IPS-18c (cell line): Measurements from ENCODE around the gene RHCE.
"Not testable (repeated sequence)": the region's sequence is repeated elsewhere in the genome, so short reads cannot be mapped to it uniquely, and the experiment has no call there.

Experiments
- H3K4me3 ChIP-seq: 2 replicates; pipeline ENCODE4 v1.7.0; 2013; ENCODE audit warnings: low read depth, mild to moderate bottlenecking, low read length, moderate library complexity; ENCODE audit not compliant: insufficient read depth
- H3K9me3 ChIP-seq: one replicate; pipeline ENCODE4 v1.6.1; 2013; ENCODE audit warnings: mild to moderate bottlenecking, low read length, moderate library complexity; ENCODE audit not compliant: control insufficient read depth, insufficient read depth

RHCE gene

DNA sequence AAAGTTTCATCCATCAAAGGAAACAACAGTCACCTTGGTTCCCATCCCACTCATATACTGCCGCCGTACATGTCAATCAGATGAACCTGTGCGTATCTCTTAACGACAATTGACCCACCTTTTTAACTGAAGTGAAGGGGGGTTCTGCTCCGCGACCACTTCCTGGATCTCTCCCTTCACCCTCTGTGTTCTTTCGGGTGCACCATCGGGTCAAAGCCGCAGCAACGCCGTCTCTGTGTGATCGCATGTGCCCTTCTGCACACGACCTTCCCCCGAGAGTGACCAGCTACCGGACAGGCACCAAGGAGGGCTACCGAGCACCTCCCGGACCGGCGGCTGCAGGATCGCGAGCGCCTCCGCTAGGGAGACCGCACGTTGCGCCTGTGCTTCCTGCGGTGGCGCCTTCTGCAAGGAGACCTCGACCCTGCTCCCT lies 83.7 kb downstream of the RHCE start:
- H3K9me3 ChIP-seq = not testable (repeated sequence)
- H3K4me3 ChIP-seq = peak overlapping the region; percentile 75

GRCh38 chr1:25329950-25330349 lies 90.7 kb downstream of the RHCE start:
- not testable (repeated sequence) for H3K9me3 ChIP-seq, H3K4me3 ChIP-seq

DNA sequence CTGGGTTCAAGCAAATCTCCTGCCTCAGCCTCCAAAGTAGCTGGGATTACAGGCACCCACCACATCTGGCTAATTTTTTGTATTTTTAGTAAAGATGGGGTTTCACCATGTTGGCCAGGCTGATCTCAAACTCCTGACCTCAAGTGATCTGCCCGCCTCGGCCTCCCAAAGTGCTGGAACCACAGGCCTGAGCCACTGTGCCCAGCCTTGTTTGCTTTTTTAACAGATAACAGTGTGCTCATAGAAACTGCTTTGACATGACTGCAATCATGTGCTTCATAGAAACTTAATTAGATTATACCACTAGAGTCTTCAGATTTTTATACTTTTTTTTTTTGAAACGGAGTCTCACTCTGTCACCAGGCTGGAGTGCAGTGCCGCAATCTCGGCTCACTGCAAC lies 91.3 kb downstream of the RHCE start:
- H3K9me3 ChIP-seq, H3K4me3 ChIP-seq: not testable (repeated sequence)

GRCh38 chr1:25328791-25329185 lies 91.8 kb downstream of the RHCE start:
- H3K9me3 ChIP-seq, H3K4me3 ChIP-seq: not testable (repeated sequence)

DNA sequence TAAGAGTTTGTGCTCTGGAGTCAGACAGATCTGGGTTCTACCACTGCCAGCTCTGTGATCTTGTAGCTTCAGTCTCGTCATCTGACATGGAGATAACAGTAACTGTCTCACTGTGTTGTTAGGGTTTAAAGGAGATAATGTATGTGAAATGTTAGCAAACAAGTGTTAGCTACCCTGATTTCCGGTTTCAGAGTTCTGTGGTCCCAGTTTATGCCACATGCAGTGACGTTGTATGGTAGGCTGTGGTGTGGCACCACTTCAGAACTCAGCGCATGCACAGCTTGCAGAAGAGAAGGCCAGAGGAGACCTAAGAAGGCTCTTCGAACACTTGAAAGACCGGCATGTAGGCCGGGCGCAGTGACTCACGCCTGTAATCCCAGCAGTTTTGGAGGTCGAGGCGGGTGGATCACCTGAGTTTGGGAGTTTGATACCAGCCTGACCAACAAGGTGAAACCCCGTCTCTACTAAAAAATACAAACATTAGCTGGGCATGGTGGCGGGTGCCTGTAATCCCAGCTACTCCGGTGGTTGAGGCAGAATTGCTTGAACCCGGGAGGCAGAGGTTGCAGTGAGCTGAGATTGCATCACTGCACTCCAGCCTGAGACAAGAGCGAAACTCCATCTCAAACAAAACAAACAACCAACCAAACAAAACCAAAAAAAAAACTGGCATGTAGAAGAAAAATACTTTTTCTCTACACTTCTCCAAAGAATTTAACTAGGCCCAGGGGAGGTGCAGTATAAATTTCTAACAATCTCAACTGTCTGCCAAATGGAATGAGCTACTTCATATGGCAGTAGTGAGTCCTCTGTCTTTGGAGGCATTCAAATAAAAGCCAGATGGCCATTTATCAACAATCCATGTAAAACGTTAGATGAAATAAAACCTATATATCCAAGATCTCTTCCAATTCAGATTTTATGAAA lies 92.5 kb downstream of the RHCE start:
- H3K9me3 ChIP-seq, H3K4me3 ChIP-seq: not testable (repeated sequence)

GRCh38 chr1:25324407-25324806 lies 96.2 kb downstream of the RHCE start:
- not testable (repeated sequence) for H3K4me3 ChIP-seq, H3K9me3 ChIP-seq

DNA sequence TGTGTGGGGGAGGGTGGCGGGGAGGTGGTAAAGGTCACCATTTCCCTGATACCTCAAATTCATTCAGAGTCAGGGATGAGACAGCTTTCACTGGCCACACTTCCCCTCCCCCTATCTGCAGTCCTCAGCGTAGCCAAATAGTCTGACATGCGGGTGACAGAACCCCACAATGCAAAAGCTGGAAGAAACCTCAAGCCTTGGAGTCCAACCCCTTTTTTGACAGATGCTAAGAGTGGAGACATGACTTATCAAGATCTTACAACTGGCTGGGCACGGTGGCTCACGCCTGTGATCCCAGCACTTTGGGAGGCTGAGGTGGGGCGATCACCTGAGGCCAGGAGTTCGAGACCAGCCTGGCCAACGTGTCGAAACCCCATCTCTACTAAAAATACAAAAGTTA lies 98.5 kb downstream of the RHCE start:
- H3K4me3 ChIP-seq, H3K9me3 ChIP-seq: not testable (repeated sequence)

DNA sequence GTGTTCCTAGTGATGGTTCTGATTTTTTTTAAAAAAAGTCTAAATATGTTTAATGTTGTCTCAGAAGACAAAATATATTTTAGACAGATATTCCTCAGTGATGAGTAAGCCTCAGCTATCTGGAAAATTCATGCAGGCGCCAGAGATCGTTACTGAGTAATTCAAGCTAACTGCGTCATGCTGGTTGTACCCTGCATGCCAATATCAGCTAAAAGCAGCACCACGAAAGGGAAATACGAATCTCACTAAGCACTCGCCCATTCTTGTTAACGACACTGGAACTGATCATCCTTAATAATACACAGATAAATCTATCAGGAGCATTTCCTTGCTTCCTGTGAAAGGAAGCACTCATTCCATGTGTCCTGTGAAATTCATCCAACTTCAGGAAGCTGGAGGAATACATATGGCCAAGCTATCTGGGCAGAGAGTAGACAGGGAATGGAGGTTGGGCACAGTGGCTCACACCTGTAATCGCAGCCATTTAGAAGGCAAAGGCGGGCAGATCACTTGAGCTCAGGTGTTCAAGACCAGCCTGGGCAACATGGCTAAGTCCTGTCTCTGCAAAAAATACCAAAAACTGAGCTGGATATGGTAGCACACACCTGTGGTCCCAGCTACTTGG lies 100.2 kb downstream of the RHCE start:
- not testable (repeated sequence) for H3K4me3 ChIP-seq, H3K9me3 ChIP-seq

- H3K9me3 ChIP-seq, H3K4me3 ChIP-seq: not testable (repeated sequence)
Measured at GRCh38 chr1:25312806-25313470, 107.7 kb downstream of the RHCE start.
